ENCODE results near the gene GSG1.

- TF ChIP-seq CTCF (IDR thresholded peaks at IDR 0.05) (no peak), POLR2A (IDR thresholded peaks at IDR 0.05) (no peak)
These were observed 43.0 kb upstream of the GSG1 start for GRCh38 chr12:13146336-13146938.

Measured in heart left ventricle (tissue), 13 donors.